Panc1 (cell line): ENCODE results near the gene ISY1.

ENCODE experiments used
- CTCF ChIP-seq: fragments of 450-650 bp; IDR thresholded peaks from 2 replicates; pipeline ENCODE4 v1.5.1; 2017; ENCODE audit warnings: mild to moderate bottlenecking
- POLR2AphosphoS5 ChIP-seq: IDR thresholded peaks from 2 replicates; pipeline ENCODE4 v1.6.1; 2012; ENCODE audit warnings: mild to moderate bottlenecking, low read depth, low read length, moderate library complexity
- SIN3A ChIP-seq: IDR thresholded peaks from 2 replicates; pipeline ENCODE4 v1.6.1; 2012; ENCODE audit warnings: low read depth, mild to moderate bottlenecking, low read length, moderate library complexity, borderline replicate concordance; ENCODE audit not compliant: insufficient read depth
- TF ChIP-seq, protein P1 (sequence below), 2 experiments: IDR thresholded peaks; 2 replicates each; pipeline ENCODE4 v1.6.1; 2011 to 2012; ENCODE audit warnings: low read depth in 2 of 2, control low read depth in 1 of 2, low read length in 1 of 2, mild to moderate bottlenecking in 1 of 2, moderate library complexity in 1 of 2; ENCODE audit not compliant: insufficient read depth in 1 of 2

DNA sequence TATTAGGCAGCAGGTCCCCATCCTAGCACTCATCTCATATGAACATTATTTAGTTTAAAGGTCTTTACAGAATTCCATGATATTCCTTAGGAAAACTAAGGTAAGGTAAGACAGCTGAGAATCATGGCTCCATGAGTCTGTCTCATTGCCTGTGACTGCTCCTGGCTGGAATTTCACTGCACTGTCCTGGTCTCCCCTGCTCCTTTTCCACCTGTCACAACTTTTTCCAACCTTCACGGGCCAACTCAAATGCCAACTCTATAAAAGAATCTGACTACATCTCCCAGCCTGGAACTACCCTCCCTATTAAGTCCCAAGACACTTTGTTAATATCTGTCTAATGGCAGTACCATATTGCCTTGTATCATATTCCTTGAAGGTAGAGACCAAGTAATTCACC lies 15.2 kb upstream of the ISY1 start:
- TF ChIP-seq, protein P1, sequence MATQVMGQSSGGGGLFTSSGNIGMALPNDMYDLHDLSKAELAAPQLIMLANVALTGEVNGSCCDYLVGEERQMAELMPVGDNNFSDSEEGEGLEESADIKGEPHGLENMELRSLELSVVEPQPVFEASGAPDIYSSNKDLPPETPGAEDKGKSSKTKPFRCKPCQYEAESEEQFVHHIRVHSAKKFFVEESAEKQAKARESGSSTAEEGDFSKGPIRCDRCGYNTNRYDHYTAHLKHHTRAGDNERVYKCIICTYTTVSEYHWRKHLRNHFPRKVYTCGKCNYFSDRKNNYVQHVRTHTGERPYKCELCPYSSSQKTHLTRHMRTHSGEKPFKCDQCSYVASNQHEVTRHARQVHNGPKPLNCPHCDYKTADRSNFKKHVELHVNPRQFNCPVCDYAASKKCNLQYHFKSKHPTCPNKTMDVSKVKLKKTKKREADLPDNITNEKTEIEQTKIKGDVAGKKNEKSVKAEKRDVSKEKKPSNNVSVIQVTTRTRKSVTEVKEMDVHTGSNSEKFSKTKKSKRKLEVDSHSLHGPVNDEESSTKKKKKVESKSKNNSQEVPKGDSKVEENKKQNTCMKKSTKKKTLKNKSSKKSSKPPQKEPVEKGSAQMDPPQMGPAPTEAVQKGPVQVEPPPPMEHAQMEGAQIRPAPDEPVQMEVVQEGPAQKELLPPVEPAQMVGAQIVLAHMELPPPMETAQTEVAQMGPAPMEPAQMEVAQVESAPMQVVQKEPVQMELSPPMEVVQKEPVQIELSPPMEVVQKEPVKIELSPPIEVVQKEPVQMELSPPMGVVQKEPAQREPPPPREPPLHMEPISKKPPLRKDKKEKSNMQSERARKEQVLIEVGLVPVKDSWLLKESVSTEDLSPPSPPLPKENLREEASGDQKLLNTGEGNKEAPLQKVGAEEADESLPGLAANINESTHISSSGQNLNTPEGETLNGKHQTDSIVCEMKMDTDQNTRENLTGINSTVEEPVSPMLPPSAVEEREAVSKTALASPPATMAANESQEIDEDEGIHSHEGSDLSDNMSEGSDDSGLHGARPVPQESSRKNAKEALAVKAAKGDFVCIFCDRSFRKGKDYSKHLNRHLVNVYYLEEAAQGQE (IDR thresholded peaks at IDR 0.05; ENCODE audit: insufficient read depth in 1 of 2, low read depth in 2 of 2, low read length in 1 of 2): no peak
- TF ChIP-seq CTCF (no peak), POLR2AphosphoS5 (no peak), SIN3A (no peak)
